GM12874 (cell line): ENCODE results near the gene EFHC2.

ENCODE experiments used
- TF ChIP-seq, protein P1 (sequence below): IDR thresholded peaks from 2 replicates; pipeline ENCODE4 v1.5.1; 2011; ENCODE audit warnings: low read depth, mild to moderate bottlenecking, control low read depth, low read length, moderate library complexity; ENCODE audit not compliant: insufficient read depth

The EFHC2 gene

DNA sequence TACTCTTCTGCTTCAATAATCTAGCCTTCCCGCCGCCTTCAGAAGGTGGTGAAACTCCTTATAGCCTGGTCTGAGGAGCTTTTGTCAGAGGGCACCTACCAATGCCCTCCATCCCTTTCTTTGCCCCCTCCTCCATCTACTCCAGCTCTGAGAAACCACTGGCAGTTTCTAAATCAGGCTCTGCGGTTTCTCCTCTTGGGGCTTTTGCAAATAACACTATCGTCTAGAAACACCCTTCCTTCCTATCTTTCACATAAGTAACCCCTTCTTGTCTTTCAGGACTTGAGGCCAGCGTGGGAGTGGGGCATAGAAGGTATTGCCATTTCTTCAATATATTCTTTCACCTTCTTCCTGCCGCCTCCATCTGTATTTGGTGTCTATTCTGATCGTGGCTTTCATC is 1.2 kb upstream of the EFHC2 start:
- TF ChIP-seq, protein P1, sequence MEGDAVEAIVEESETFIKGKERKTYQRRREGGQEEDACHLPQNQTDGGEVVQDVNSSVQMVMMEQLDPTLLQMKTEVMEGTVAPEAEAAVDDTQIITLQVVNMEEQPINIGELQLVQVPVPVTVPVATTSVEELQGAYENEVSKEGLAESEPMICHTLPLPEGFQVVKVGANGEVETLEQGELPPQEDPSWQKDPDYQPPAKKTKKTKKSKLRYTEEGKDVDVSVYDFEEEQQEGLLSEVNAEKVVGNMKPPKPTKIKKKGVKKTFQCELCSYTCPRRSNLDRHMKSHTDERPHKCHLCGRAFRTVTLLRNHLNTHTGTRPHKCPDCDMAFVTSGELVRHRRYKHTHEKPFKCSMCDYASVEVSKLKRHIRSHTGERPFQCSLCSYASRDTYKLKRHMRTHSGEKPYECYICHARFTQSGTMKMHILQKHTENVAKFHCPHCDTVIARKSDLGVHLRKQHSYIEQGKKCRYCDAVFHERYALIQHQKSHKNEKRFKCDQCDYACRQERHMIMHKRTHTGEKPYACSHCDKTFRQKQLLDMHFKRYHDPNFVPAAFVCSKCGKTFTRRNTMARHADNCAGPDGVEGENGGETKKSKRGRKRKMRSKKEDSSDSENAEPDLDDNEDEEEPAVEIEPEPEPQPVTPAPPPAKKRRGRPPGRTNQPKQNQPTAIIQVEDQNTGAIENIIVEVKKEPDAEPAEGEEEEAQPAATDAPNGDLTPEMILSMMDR, result no peak

DNA sequence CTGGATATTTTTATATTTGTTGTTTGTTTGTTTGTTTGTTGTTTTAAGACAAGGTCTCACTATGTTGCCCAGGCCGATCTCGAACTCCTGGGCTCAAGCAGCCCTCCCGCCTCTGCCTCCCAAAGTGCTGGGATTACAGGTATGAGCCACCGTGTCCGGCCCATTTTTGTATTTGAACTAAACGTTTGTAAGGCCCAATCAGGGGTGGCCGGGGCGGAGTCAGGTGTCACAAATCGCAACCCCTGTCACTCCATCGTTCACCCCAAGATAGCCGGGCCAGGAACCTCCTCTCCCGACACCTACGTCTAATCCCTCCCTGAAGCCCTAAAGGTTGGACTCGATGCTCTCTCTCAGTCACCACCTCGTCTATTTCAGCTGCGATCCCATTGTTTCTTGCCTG is 722 bp upstream of the EFHC2 start:
- TF ChIP-seq, protein P1, result no peak

DNA sequence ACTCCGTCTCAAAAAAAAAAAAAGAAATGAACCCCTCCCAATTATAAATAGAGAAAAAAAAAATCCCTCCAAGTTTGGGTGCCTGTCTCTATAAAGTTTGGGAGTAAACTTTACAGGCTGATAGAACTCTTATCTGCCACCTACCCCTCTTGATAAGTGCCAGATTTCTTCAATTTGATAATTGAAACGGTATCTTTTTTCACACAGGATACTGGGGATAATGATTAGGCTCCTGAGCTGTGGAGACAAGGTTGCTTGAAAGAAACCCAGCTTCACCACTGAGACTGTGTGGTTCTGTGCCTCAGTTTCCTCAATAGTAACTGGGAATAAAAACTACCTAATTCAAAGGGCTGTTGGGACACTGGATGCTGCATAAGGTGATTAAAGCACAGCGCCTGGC is 606 bp downstream of the EFHC2 start:
- TF ChIP-seq, protein P1, result no peak

DNA sequence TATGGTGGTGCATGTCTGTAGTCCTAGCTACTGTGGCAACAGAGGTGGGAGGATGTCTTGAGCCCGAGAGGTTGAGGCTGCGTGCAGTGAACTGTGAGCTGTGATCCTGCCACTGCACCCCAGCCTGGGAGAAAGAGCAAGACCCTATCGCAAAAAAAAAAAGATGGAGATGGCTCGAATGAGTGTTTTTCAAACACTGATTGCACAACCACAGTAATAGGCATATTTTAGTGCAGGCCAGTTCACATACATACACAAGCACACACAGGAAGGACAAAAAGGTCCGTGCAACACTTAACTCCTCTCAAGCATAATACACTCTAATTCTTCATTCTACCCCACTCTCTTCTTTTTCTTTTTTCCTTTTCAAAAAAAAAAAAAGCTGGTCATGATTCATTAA is 5.1 kb downstream of the EFHC2 start:
- TF ChIP-seq, protein P1, result no peak

- TF ChIP-seq, protein P1, result no peak
Observed at GRCh38 chrX:44332437-44332836, 11.0 kb downstream of the EFHC2 start.

DNA sequence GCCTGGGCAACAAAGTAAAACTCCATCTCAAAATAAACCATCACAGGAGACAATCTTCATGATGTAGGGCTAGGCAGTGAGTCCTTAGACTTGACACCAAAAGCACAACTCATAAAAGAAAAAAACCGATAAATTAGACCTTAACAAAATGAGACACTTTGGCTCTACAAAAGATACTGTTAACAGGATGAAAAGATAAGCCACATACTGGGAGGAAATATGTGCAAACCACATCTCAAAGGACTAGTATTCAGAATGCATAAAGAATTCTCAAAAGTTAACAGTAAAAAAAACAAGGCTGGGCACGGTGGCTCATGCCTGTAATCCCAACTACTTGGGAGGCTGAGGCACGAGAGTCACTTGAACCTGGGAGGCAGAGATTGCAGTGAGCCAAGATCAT is 13.2 kb downstream of the EFHC2 start:
- TF ChIP-seq, protein P1, result no peak

- TF ChIP-seq, protein P1, result no peak
Observed at GRCh38 chrX:44319550-44319949, 23.9 kb downstream of the EFHC2 start.

- TF ChIP-seq, protein P1, result no peak
Observed at GRCh38 chrX:44317181-44317580, 26.3 kb downstream of the EFHC2 start.
